K562 (cell line): ENCODE measurements around the gene ADCY5.

Experiments
- BCLAF1 ChIP-seq, 2 experiments: fragments of 450-650 bp in 1 of 2; IDR thresholded peaks; 2 replicates each; pipeline ENCODE4 v1.6.1; 2011 to 2017; ENCODE audit warnings: low read depth in 2 of 2, antibody characterized with exemption in 1 of 2, borderline replicate concordance in 1 of 2, low read length in 1 of 2, mild to moderate bottlenecking in 1 of 2, mixed read lengths in 1 of 2; ENCODE audit not compliant: control insufficient read depth in 1 of 2
- BRD4 ChIP-seq: fragments of 200-600 bp; sonication (generic); IDR thresholded peaks from 2 replicates; pipeline ENCODE4 v1.6.1; 2017; ENCODE audit warnings: inconsistent platforms
- CBX5 ChIP-seq: IDR thresholded peaks from 2 replicates; pipeline ENCODE4 v1.6.1; 2014; ENCODE audit warnings: low read depth, borderline replicate concordance
- EP400 ChIP-seq: fragments of 450-650 bp; IDR thresholded peaks from 2 replicates; pipeline ENCODE4 v1.6.1; 2017; ENCODE audit warnings: antibody characterized with exemption, mild to moderate bottlenecking, moderate library complexity
- MEF2A ChIP-seq: IDR thresholded peaks from 2 replicates; pipeline ENCODE4 v1.6.1; 2011; ENCODE audit warnings: low read depth, mild to moderate bottlenecking, low read length, moderate library complexity; ENCODE audit not compliant: control insufficient read depth
- POLR2A ChIP-seq: fragments of 450-650 bp; conservative IDR thresholded peaks from 2 replicates; pipeline ENCODE4 v1.6.1; 2016
- RNF2 ChIP-seq: sonication (generic); IDR thresholded peaks from 2 replicates; pipeline ENCODE4 v1.6.1; 2016
- SREBF1 ChIP-seq: fragments of 150-350 bp; IDR thresholded peaks from 2 replicates; pipeline ENCODE4 v1.6.1; 2014; ENCODE audit warnings: antibody characterized with exemption, low read depth, low read length, borderline replicate concordance
- USF1 ChIP-seq: sonication (generic); formaldehyde crosslinking; IDR thresholded peaks from 2 replicates; pipeline ENCODE4 v1.9.0; 2022; ENCODE audit warnings: mild to moderate bottlenecking, missing genetic modification reagents

GRCh38 chr3:123421353-123422174, 27.3 kb downstream of the ADCY5 start:
- TF ChIP-seq SREBF1 (no peak), CBX5 (no peak), BRD4 (no peak), BCLAF1 (IDR thresholded peaks at IDR 0.05; ENCODE audit: borderline replicate concordance in 1 of 2, control insufficient read depth in 1 of 2, low read depth in 2 of 2, low read length in 1 of 2) (no peak), MEF2A (no peak), USF1 (CRISPR knock-in tag) (no peak), POLR2A (no peak), RNF2 (no peak), EP400 (no peak)
